Eye (tissue), 1 donor: ENCODE data around the gene SCRG1.

Experiments
- DNase-seq: peaks from one replicate; pipeline ENCODE4 v3.0.0-alpha.2; 2015

Gene SCRG1

DNA sequence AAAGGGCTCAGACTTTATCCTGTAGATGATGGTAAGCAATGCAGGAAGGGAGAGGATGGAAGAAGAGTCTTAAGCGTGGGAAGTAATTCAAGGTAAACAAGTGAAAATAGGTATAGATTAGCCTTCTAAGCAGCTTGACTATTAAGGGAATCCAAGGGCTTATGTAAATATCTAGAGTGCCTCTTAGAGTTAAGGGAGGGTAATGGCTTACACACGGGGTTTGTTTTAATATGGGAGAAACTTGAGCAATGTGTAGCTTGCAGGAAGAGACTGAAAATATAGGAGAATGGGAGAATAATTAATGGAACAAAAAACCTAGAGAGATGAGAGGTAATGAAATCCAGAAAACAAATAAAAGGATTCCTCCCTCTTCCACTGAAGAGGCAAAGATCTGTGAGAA is 41.0 kb downstream of the SCRG1 start:
- DNase-seq: no peak

DNA sequence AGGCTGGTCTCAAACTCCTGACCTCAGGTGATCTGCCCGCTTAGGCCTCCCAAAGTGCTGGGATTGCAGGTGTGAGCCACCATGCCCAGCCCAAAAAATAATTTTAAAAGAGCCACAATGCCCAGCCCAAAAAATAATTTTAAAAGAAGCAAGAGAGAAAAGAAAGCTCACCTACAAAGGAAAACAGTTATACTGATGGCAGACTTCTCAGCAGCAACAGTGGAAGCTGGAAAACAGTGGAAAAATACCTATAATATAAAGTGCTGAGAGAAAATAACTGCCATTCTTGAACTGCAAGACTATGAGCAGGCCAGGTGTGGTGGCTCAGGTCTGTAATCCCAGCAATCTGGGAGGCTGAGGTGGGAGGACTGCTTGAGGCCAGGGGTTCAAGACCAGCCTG is 51.4 kb downstream of the SCRG1 start:
- no peak for DNase-seq

DNA sequence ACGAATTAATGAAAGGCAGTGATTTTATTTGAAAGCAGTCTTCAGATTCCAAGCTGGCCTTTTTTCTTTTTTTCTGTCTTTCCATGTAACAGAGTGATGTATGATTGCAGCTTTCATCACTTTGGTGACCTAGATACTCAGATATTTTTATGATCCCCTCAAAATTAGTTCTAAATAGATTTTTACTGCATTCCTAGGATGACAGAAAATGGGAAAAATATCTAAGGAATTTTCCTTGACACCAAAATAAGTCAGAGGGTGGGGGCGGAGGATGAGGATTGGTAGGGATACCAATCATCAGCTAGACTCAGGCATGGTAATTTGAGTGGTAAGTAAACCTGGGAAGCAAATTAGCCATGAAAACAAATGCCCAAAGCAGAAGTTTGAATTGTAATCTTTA is 52.8 kb downstream of the SCRG1 start:
- DNase-seq: no peak

- DNase-seq: no peak
These were observed 53.3 kb downstream of the SCRG1 start for GRCh38 chr4:173345648-173346047.

- DNase-seq: no peak
These were observed 55.0 kb downstream of the SCRG1 start for GRCh38 chr4:173343832-173344397.

DNA sequence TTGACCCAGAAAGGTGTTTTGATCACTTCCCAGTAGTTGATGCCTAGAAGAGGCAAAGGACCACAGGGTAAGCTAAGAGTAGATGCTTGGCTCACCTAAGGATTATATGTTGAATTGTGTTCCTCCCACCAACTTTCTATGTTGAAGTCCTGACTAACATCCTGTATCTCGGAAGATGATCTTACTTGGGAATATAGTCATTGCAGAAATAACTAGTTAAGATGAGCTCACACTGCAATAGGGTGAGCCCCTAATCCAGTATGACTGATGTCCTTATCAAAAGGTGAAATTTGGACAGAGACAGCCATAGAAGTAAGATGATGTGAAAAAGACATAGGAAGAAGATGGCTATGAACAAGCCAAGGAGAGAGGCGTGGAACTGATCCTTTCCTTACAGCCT is 61.5 kb downstream of the SCRG1 start:
- no peak for DNase-seq

DNA sequence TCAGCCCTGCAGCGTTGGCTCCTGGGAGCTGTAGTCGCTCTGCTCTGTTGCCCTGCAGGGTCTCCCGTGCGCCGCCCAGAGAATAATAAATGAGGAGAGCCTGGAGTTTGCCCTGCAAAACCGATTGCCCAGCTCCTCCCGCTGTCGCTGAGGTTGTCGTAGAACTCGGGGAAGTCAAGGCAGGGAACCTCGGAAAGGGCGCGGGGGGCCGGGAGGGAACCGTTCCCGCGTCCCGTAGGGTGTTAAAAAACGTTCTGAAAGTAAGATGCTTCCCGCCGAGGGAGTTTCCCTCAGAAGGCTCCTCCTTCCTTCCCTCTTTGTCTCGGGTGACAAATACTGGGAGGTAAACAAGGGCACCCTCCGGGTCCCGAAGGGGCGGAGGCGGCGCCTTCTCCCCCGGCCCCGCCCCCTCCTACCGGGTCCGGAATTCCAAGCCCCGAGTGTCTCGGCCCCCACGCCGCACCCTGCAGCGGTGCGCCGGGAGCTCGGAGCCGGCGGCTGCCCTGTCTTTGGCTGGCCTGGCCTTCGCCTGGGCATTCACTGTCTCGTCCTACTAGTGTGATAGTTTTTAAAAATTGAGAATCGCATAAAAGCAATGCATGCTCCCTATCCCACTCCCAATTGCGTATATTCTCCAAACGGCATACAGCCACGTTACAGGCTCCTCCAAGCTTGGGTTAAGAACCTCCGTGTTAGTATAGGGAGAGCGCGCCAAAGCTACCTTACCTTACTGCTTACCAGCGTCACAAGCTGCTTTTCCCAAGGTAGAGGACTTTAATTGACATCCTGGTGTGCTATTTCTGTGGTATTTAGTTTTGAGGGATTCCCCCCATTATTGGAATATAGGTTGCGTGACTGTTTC is 63.8 kb downstream of the SCRG1 start:
- DNase-seq: peak; percentile 94
